ENCODE measurements around the gene DTX4. TPM values are rescaled to one million over a fixed set of nuclear protein-coding genes. Genes with fewer than 3 reads are reported as not detected.

Gene DTX4
- total and polyA plus RNA-seq, 5 donors = 0.70 to 3.4 (median 1.6) TPM

DNA sequence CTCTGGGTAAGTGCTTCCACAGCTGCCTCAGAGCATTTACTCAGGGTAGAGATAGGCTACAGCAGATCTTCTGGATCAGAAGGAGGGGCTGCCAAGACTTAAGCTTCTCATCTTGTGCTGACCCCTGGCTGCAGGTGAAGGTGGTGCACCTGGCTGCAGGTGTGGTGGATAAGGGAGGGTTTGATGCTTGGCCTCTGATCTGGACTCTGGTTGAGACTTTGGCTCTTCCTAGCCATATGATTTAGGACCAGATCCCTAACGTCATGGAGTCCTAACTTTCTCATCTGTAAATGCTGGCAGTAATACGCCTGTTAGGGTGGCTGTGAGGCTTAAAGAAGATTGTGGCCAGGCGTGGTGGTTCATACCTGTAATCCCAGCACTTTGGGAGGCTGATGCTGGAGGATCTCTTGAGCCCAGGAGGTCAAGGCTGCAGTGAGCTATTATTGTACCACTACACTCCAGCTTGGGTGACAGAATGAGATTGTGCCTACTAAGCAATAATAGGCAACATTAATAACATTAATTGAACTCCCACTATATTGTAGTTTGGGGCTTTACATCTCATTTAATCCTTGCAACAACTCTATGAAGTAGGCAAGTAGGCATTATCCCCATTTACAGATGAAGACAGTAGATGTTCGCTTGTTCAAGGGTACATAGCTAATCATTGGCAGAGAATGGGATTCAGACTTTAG lies 10.7 kb downstream of the DTX4 start:
- ATAC-seq = no peak

GRCh38 chr11:59183771-59184170 lies 11.8 kb downstream of the DTX4 start:
- Histone ChIP-seq H3K27me3 (ENCODE audit: control insufficient read depth, insufficient read depth) (no peaks in the 10 kb centered on the region), H3K9me3 (ENCODE audit: control insufficient read depth, low read length) (peaks cover 2% of the 10 kb centered on the region), H3K27ac (ENCODE audit: low read length) (peak overlapping the region; percentile 30), H3K4me3 (ENCODE audit: low read length) (no peak overlapping the region), H3K4me1 (ENCODE audit: control insufficient read depth, insufficient read depth, low read length) (peaks cover 6% of the 10 kb centered on the region)
- DNase-seq (no peak), ATAC-seq (peak in 1 of 2 donors; percentile 48)
- intact Hi-C loops (cut with DNase I) = no loop called here
- WGBS = 62% methylated on average over 1 of the region's 1 CpG

More for the DNA sequence above, 10.7 kb downstream of the DTX4 start:
- DNase-seq = no peak
- Histone ChIP-seq H3K4me3 (ENCODE audit: low read length) (no peak overlapping the region), H3K27ac (ENCODE audit: low read length) (no peak overlapping the region), H3K9me3 (ENCODE audit: control insufficient read depth, low read length) (peaks cover 2% of the 10 kb centered on the region), H3K27me3 (ENCODE audit: control insufficient read depth, insufficient read depth) (no peaks in the 10 kb centered on the region), H3K4me1 (ENCODE audit: control insufficient read depth, insufficient read depth, low read length) (peaks cover 6% of the 10 kb centered on the region)
- WGBS = 95% methylated on average over 4 of the region's 4 CpGs
- intact Hi-C loops (cut with DNase I) = no loop called here

GRCh38 chr11:59184691-59185339 lies 12.9 kb downstream of the DTX4 start:
- no peaks in the 10 kb centered on the region for H3K27me3 ChIP-seq (ENCODE audit: control insufficient read depth, insufficient read depth)
- no peak overlapping the region for H3K27ac ChIP-seq (ENCODE audit: low read length)
- no peak overlapping the region for H3K4me3 ChIP-seq (ENCODE audit: low read length)
- peaks cover 8% of the 10 kb centered on the region for H3K4me1 ChIP-seq (ENCODE audit: control insufficient read depth, insufficient read depth, low read length)
- ATAC-seq (no peak), DNase-seq (no peak)
- no peaks in the 10 kb centered on the region for H3K9me3 ChIP-seq (ENCODE audit: control insufficient read depth, low read length)
- WGBS = 63% methylated on average over 9 of the region's 9 CpGs
- intact Hi-C loops (cut with DNase I) = no loop called here

GRCh38 chr11:59185386-59185945 lies 13.5 kb downstream of the DTX4 start:
- Histone ChIP-seq H3K27me3 (ENCODE audit: control insufficient read depth, insufficient read depth) (no peaks in the 10 kb centered on the region), H3K9me3 (ENCODE audit: control insufficient read depth, low read length) (no peaks in the 10 kb centered on the region), H3K27ac (ENCODE audit: low read length) (no peak overlapping the region), H3K4me3 (ENCODE audit: low read length) (no peak overlapping the region), H3K4me1 (ENCODE audit: control insufficient read depth, insufficient read depth, low read length) (peaks cover 11% of the 10 kb centered on the region)
- DNase-seq (peak in 1 of 3 donors; percentile 49), ATAC-seq (no peak)
- intact Hi-C loops (cut with DNase I) = no loop called here
- WGBS = 60% methylated on average over 5 of the region's 5 CpGs

- H3K9me3 ChIP-seq (ENCODE audit: control insufficient read depth, low read length) = no peaks in the 10 kb centered on the region
- WGBS = 73% methylated on average over 5 of the region's 5 CpGs
- intact Hi-C loops (cut with DNase I) = no loop called here
- DNase-seq = peak in 1 of 3 donors; percentile 58
- H3K27me3 ChIP-seq (ENCODE audit: control insufficient read depth, insufficient read depth) = no peaks in the 10 kb centered on the region
- ATAC-seq = peak in 1 of 2 donors; percentile 14
- no peak overlapping the region for H3K4me3 ChIP-seq (ENCODE audit: low read length)
- peaks cover 11% of the 10 kb centered on the region for H3K4me1 ChIP-seq (ENCODE audit: control insufficient read depth, insufficient read depth, low read length)
- H3K27ac ChIP-seq (ENCODE audit: low read length) = no peak overlapping the region
Measured at GRCh38 chr11:59186130-59186594, 14.2 kb downstream of the DTX4 start.

DNA sequence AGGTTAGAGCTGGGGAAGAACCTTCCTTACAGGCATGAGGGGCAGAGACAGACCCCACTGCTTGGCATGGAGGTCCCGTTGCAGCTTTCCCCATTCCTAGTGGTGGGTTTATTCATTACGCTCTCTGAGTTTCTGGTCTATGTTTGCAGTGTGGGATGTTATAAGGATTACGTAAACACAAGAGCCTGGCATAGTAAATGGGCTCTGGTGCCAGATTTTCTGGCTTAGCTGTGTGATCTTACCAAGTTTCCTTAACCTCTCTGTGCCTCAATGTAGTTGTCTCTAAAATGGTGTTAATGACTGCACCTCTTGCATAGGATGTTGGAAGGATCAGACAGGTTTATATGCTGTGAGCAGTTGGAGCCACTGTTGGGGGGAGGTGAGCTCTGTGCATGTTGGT lies 15.1 kb downstream of the DTX4 start:
- ATAC-seq = peak in 1 of 2 donors; percentile 17
- peaks cover 11% of the 10 kb centered on the region for H3K4me1 ChIP-seq (ENCODE audit: control insufficient read depth, insufficient read depth, low read length)
- WGBS = 71% methylated on average over 3 of the region's 3 CpGs

DNA sequence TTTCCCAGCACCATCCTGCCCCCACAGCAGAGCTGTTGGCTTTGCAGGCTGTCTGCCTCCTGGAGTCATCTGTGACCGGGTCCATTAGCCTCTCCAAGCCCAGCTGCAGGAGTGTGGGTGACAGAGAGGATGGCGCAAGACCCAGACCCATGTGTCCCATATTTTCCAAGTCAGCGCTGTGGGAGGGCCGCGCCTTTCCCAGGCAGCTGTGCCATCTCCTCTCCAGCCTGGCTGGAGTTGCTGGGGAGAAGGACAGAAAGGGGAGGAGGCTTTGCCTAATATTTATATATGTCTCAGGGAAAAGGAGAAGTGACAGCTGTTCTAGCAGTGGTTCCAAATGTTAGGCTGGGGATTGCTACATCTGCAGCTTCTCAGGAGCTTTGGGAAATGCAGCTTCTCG lies 15.7 kb downstream of the DTX4 start:
- WGBS = 66% methylated on average over 6 of the region's 6 CpGs
- no peaks in the 10 kb centered on the region for H3K27me3 ChIP-seq (ENCODE audit: control insufficient read depth, insufficient read depth)
- H3K27ac ChIP-seq (ENCODE audit: low read length) = no peak overlapping the region
- H3K4me1 ChIP-seq (ENCODE audit: control insufficient read depth, insufficient read depth, low read length) = peaks cover 11% of the 10 kb centered on the region
- DNase-seq (peak; percentile 79 to 87 (median 84)), ATAC-seq (peak; percentile 84 to 90)
- no peak overlapping the region for H3K4me3 ChIP-seq (ENCODE audit: low read length)
- H3K9me3 ChIP-seq (ENCODE audit: control insufficient read depth, low read length) = no peaks in the 10 kb centered on the region
- intact Hi-C loops (cut with DNase I) = no loop called here

More for the DNA sequence above, 15.1 kb downstream of the DTX4 start:
- Histone ChIP-seq H3K4me3 (ENCODE audit: low read length) (no peak overlapping the region), H3K9me3 (ENCODE audit: control insufficient read depth, low read length) (no peaks in the 10 kb centered on the region), H3K27ac (ENCODE audit: low read length) (no peak overlapping the region), H3K27me3 (ENCODE audit: control insufficient read depth, insufficient read depth) (no peaks in the 10 kb centered on the region)
- intact Hi-C loops (cut with DNase I) = no loop called here
- DNase-seq = no peak

DNA sequence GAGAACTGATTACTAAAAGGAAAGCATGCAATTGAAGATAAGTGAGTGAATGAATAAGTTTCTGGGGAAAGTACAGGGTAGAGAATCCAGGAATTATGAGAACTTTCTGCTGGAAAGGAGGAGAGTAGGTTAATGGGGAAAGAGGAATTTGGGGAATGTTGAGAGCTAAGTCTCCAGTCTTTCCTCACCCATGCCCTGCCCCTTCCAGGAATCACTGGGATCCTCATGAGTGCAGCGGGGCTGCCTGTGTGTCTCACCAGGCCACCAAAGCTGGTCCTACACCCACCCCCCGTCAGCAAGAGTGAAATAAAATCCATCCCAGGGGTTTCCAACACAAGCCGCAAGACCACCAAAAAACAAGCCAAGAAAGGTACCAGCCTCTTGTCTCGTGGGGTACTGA lies 17.0 kb downstream of the DTX4 start:
- Histone ChIP-seq H3K4me1 (ENCODE audit: control insufficient read depth, insufficient read depth, low read length) (peaks cover 11% of the 10 kb centered on the region), H3K27me3 (ENCODE audit: control insufficient read depth, insufficient read depth) (no peaks in the 10 kb centered on the region), H3K9me3 (ENCODE audit: control insufficient read depth, low read length) (no peaks in the 10 kb centered on the region), H3K27ac (ENCODE audit: low read length) (no peak overlapping the region), H3K4me3 (ENCODE audit: low read length) (no peak overlapping the region)
- intact Hi-C loops (cut with DNase I) = no loop called here
- 83% methylated on average over 4 of the region's 4 CpGs for WGBS
- ATAC-seq (no peak), DNase-seq (no peak)

DNA sequence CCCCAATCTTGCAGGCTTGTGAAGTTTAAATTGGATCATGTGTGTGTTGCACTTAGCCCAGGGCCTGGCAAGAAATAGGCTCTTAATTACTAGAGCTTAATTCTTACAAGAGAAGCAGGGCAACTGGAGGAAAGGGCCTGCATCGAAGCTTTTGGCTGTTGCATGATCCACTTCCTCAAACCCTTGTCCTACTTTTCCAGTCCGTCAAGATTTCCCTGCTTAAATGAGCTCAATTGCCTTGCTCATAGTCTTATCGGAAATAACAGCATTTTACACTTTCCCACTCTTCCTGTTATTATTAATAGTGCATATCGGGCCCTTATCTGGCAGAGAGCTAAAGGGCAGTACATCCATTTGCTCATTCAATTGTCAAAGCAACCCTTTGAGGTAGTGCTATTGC lies 18.1 kb downstream of the DTX4 start:
- no peak for ATAC-seq
- Histone ChIP-seq H3K9me3 (ENCODE audit: control insufficient read depth, low read length) (no peaks in the 10 kb centered on the region), H3K4me1 (ENCODE audit: control insufficient read depth, insufficient read depth, low read length) (peaks cover 10% of the 10 kb centered on the region), H3K27ac (ENCODE audit: low read length) (no peak overlapping the region), H3K4me3 (ENCODE audit: low read length) (no peak overlapping the region), H3K27me3 (ENCODE audit: control insufficient read depth, insufficient read depth) (no peaks in the 10 kb centered on the region)
- intact Hi-C loops (cut with DNase I) = no loop called here
- 34% methylated on average over 4 of the region's 4 CpGs for WGBS
- no peak for DNase-seq

GRCh38 chr11:59191095-59191494 lies 19.2 kb downstream of the DTX4 start:
- DNase-seq (no peak), ATAC-seq (no peak)
- no peaks in the 10 kb centered on the region for H3K9me3 ChIP-seq (ENCODE audit: control insufficient read depth, low read length)
- no peak overlapping the region for H3K4me3 ChIP-seq (ENCODE audit: low read length)
- H3K4me1 ChIP-seq (ENCODE audit: control insufficient read depth, insufficient read depth, low read length) = peaks cover 7% of the 10 kb centered on the region
- intact Hi-C loops (cut with DNase I) = no loop called here
- WGBS = 73% methylated on average over 4 of the region's 4 CpGs
- H3K27ac ChIP-seq (ENCODE audit: low read length) = no peak overlapping the region
- H3K27me3 ChIP-seq (ENCODE audit: control insufficient read depth, insufficient read depth) = no peaks in the 10 kb centered on the region

DNA sequence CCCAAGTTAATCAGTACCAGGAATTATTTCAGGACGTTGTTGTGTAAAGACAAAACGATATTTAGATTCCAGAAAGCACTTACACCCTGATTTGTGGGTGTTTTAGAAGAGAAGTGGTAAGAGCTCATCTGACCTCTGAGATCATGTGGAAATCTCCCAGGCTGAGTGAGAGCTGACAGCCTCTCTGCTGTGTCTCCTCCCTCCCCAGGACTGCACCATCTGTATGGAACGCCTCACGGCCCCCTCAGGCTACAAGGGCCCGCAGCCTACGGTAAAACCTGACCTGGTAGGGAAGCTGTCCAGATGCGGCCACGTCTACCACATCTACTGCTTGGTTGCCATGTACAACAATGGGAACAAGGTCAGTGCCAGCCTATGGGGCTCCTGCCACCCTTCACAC lies 20.0 kb downstream of the DTX4 start:
- Histone ChIP-seq H3K4me1 (ENCODE audit: control insufficient read depth, insufficient read depth, low read length) (peaks cover 5% of the 10 kb centered on the region), H3K4me3 (ENCODE audit: low read length) (no peak overlapping the region), H3K27ac (ENCODE audit: low read length) (no peak overlapping the region), H3K27me3 (ENCODE audit: control insufficient read depth, insufficient read depth) (no peaks in the 10 kb centered on the region), H3K9me3 (ENCODE audit: control insufficient read depth, low read length) (no peaks in the 10 kb centered on the region)
- intact Hi-C loops (cut with DNase I) = no loop called here
- WGBS = 88% methylated on average over 8 of the region's 8 CpGs
- ATAC-seq (no peak), DNase-seq (no peak)

All from right cardiac atrium (tissue), 5 donors.